ENCODE results near the gene ZBTB20.
A peak's percentile ranks its signal among the peaks of the same experiment; 100 is the strongest.

Gene ZBTB20

GRCh38 chr3:114447950-114448479, 699.1 kb downstream of the ZBTB20 start:
- ChIA-PET CTCF (interaction anchor here (0.9 to 2.1 kb wide), 3 partner anchors 10 to 65 kb away, joined by 3 to 9 read pairs (median 5); no protein-coding TSS in a partner anchor), POLR2A (no interaction called here)
- no peak overlapping the region for H3K4me3 ChIP-seq (ENCODE audit: low read depth, low read length)
- no peak for TF ChIP-seq CTCF (IDR thresholded peaks at IDR 0.05; ENCODE audit: insufficient read depth, low read length, missing control alignments)
- DNase-seq (ENCODE audit: low read depth, low spot score), result no peak

GRCh38 chr3:114447545-114447944, 699.5 kb downstream of the ZBTB20 start:
- TF ChIP-seq CTCF (IDR thresholded peaks at IDR 0.05; ENCODE audit: insufficient read depth, low read length, missing control alignments), result no peak
- ChIA-PET POLR2A (no interaction called here), CTCF (interaction anchor here (0.9 to 2.1 kb wide), 3 partner anchors 10 to 64 kb away, joined by 3 to 9 read pairs (median 5); no protein-coding TSS in a partner anchor)
- no peak for DNase-seq (ENCODE audit: low read depth, low spot score)
- H3K4me3 ChIP-seq (ENCODE audit: low read depth, low read length), result no peak overlapping the region

GRCh38 chr3:114446600-114446999, 700.5 kb downstream of the ZBTB20 start:
- ChIA-PET POLR2A (no interaction called here), CTCF (interaction anchor here (0.7 to 2.8 kb wide), 4 partner anchors 9 to 63 kb away, joined by 3 to 11 read pairs (median 6); no protein-coding TSS in a partner anchor)
- DNase-seq (ENCODE audit: low read depth, low spot score), result no peak
- no peak for TF ChIP-seq CTCF (IDR thresholded peaks at IDR 0.05; ENCODE audit: insufficient read depth, low read length, missing control alignments)
- no peak overlapping the region for H3K4me3 ChIP-seq (ENCODE audit: low read depth, low read length)

- no peak for TF ChIP-seq CTCF (IDR thresholded peaks at IDR 0.05; ENCODE audit: insufficient read depth, low read length, missing control alignments)
- POLR2A ChIA-PET, result no interaction called here
- no peak for DNase-seq (ENCODE audit: low read depth, low spot score)
- CTCF ChIA-PET, result interaction anchor here (0.8 to 2.8 kb wide), 3 partner anchors 9 to 62 kb away, joined by 3 to 11 read pairs (median 3); no protein-coding TSS in a partner anchor
- H3K4me3 ChIP-seq (ENCODE audit: low read depth, low read length), result no peak overlapping the region
Observed at GRCh38 chr3:114445233-114445632, 701.9 kb downstream of the ZBTB20 start.

- ChIA-PET POLR2A (no interaction called here), CTCF (interaction anchor here (1.1 kb wide), 1 partner anchor 61 kb away, joined by 3 read pairs; no protein-coding TSS in a partner anchor)
- no peak for TF ChIP-seq CTCF (IDR thresholded peaks at IDR 0.05; ENCODE audit: insufficient read depth, low read length, missing control alignments)
- H3K4me3 ChIP-seq (ENCODE audit: low read depth, low read length), result no peak overlapping the region
- no peak for DNase-seq (ENCODE audit: low read depth, low spot score)
Observed at GRCh38 chr3:114444216-114444615, 702.9 kb downstream of the ZBTB20 start.

- ChIA-PET CTCF (interaction anchor here (0.9 to 6.2 kb wide), 3 partner anchors 23 to 59 kb away, joined by 3 to 46 read pairs (median 4); no protein-coding TSS in a partner anchor), POLR2A (interaction anchor here (0.6 kb wide), 1 partner anchor 12 kb away, joined by 3 read pairs; no protein-coding TSS in a partner anchor)
- no peak for TF ChIP-seq CTCF (IDR thresholded peaks at IDR 0.05; ENCODE audit: insufficient read depth, low read length, missing control alignments)
- DNase-seq (ENCODE audit: low read depth, low spot score), result peak; percentile 17
- H3K4me3 ChIP-seq (ENCODE audit: low read depth, low read length), result no peak overlapping the region
Observed at GRCh38 chr3:114442246-114442645, 704.8 kb downstream of the ZBTB20 start.

Measured in AG04449 (cell line).